ENCODE data around the gene DCAF11.

DCAF11 gene

GRCh38 chr14:24122898-24123297 is 8.3 kb downstream of the DCAF11 start:
- DNase-seq: no peak

GRCh38 chr14:24123424-24124417 is 9.1 kb downstream of the DCAF11 start:
- no peak for DNase-seq

GRCh38 chr14:24126939-24127338 is 12.4 kb downstream of the DCAF11 start:
- DNase-seq: no peak

GRCh38 chr14:24127673-24128072 is 13.1 kb downstream of the DCAF11 start:
- no peak for DNase-seq

GRCh38 chr14:24129410-24129998 is 14.9 kb downstream of the DCAF11 start:
- DNase-seq: no peak

- no peak for DNase-seq
These were observed 15.8 kb downstream of the DCAF11 start, which contains the start of gene FITM1 for GRCh38 chr14:24130380-24130716. FITM1 (plus strand) TSS chr14:24130659; CDS start chr14:24131564, 905 bp downstream.

- no peak for DNase-seq
These were observed 16.4 kb downstream of the DCAF11 start for GRCh38 chr14:24130717-24131548.

GRCh38 chr14:24131549-24131966 is 17.0 kb downstream of the DCAF11 start:
- no peak for DNase-seq

- DNase-seq: peak; percentile 20
These were observed 17.6 kb downstream of the DCAF11 start for GRCh38 chr14:24132061-24132685.

GRCh38 chr14:24132976-24133375 is 18.4 kb downstream of the DCAF11 start:
- no peak for DNase-seq

GRCh38 chr14:24133735-24134134 is 19.2 kb downstream of the DCAF11 start:
- no peak for DNase-seq

GRCh38 chr14:24135584-24135833 is 20.9 kb downstream of the DCAF11 start:
- no peak for DNase-seq

- DNase-seq: peak; percentile 94
These were observed 21.5 kb downstream of the DCAF11 start, which contains the start of gene PSME1 for GRCh38 chr14:24135834-24136683. PSME1 (plus strand) TSS chr14:24136194; CDS start chr14:24136263, 69 bp downstream.

GRCh38 chr14:24136684-24137528 is 22.3 kb downstream of the DCAF11 start:
- peak; percentile 32 for DNase-seq

- DNase-seq: no peak
These were observed 23.2 kb downstream of the DCAF11 start for GRCh38 chr14:24137529-24138395.

GRCh38 chr14:24138396-24139271 is 24.1 kb downstream of the DCAF11 start:
- no peak for DNase-seq

GRCh38 chr14:24139272-24139934 is 24.8 kb downstream of the DCAF11 start:
- DNase-seq: no peak
